ENCODE measurements around the gene DPH1.

Gene DPH1

DNA sequence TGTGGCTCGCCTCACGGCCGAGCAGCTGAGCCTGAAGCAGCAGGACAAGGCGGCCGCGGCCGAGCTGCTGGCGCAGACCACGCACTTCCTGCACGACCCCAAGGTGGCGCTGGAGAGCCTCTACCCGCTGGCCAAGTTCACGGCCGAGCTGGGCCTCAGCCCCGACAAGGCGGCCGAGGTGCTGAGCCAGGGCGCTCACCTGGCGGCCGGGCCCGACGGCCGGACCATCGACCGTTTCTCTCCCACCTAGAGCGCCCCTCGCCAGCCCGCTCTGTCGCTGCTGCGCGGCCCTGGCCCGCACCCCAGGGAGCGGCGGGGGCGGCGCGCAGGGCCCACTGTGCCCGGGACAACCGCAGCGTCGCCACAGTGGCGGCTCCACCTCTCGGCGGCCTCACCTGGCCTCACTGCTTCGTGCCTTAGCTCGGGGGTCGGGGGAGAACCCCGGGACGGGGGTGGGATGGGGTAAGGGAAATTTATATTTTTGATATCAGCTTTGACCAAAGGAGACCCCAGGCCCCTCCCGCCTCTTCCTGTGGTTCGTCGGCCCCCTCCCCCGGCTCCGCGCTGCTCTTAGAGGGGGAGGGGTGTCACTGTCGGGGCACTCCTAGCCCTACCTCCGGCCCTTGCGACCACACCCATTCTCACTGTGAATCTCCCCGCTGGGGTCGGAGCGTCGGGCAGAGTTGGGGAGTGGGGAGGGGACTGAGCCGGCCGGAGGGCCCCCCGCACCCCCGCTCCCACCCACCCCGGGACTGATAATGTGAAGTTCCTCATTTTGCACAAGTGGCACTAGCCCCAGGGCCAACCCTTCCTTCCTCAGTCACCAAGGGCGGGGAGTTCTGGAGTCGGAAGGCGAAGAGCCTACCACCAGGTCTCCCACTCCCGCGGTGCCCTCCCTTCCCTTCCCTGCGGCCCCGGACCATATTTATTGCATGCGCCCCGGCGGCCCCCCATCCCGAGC is 28.9 kb downstream of the DPH1 start:
- H3K4me3 ChIP-seq (IDR thresholded peaks at IDR 0.05; ENCODE audit: insufficient read depth, low read depth, low read length): no peak overlapping the region
- no peak overlapping the region for H3K27ac ChIP-seq
- H3K9ac ChIP-seq: no peak overlapping the region
- TF ChIP-seq CTCF (conservative IDR thresholded peaks at IDR 0.05; ENCODE audit: low read depth, low read length): no peak
- no peak overlapping the region for H3K4me2 ChIP-seq
- H2AFZ ChIP-seq (ENCODE audit: low read depth): no peak overlapping the region
- no peaks in the 10 kb centered on the region for H3K27me3 ChIP-seq (ENCODE audit: insufficient read depth, low read depth)
- no peaks in the 10 kb centered on the region for H3K79me2 ChIP-seq (ENCODE audit: insufficient read depth, low read depth)
- H4K20me1 ChIP-seq (ENCODE audit: insufficient read depth): no peaks in the 10 kb centered on the region
- H3K4me1 ChIP-seq (ENCODE audit: low read depth, poor library complexity, severe bottlenecking): no peaks in the 10 kb centered on the region
- H3K36me3 ChIP-seq (ENCODE audit: insufficient read depth): no peaks in the 10 kb centered on the region

- Histone ChIP-seq H3K36me3 (ENCODE audit: insufficient read depth) (no peaks in the 10 kb centered on the region), H3K79me2 (ENCODE audit: insufficient read depth, low read depth) (no peaks in the 10 kb centered on the region), H3K9ac (no peak overlapping the region), H3K27ac (no peak overlapping the region), H3K4me2 (no peak overlapping the region), H3K27me3 (ENCODE audit: insufficient read depth, low read depth) (no peaks in the 10 kb centered on the region), H2AFZ (ENCODE audit: low read depth) (no peak overlapping the region), H4K20me1 (ENCODE audit: insufficient read depth) (no peaks in the 10 kb centered on the region), H3K4me1 (ENCODE audit: low read depth, poor library complexity, severe bottlenecking) (no peaks in the 10 kb centered on the region), H3K4me3 (IDR thresholded peaks at IDR 0.05; ENCODE audit: insufficient read depth, low read depth, low read length) (no peak overlapping the region)
- no peak for TF ChIP-seq CTCF (conservative IDR thresholded peaks at IDR 0.05; ENCODE audit: low read depth, low read length)
Measured at GRCh38 chr17:2059547-2060384, 29.8 kb downstream of the DPH1 start.

DNA sequence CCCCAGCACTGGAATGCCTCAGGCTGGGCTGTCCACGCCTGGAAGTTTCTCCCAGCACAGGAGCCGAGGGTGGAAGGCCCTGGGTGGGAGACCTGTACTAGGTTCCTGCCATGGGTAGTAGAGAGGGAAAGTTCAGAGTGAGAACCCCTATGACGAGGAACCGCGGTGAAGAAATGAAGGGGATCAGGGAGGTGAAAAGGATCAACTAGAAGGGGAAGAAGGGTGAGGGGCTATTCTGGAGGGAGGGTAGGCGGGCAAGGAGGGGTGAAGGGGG is 30.4 kb downstream of the DPH1 start:
- H3K4me3 ChIP-seq (IDR thresholded peaks at IDR 0.05; ENCODE audit: insufficient read depth, low read depth, low read length): no peak overlapping the region

More for the DNA sequence above, 30.4 kb downstream of the DPH1 start:
- Histone ChIP-seq H4K20me1 (ENCODE audit: insufficient read depth) (no peaks in the 10 kb centered on the region), H3K4me2 (no peak overlapping the region), H3K27ac (no peak overlapping the region), H3K36me3 (ENCODE audit: insufficient read depth) (no peaks in the 10 kb centered on the region), H3K9ac (no peak overlapping the region), H3K27me3 (ENCODE audit: insufficient read depth, low read depth) (no peaks in the 10 kb centered on the region), H3K79me2 (ENCODE audit: insufficient read depth, low read depth) (no peaks in the 10 kb centered on the region), H2AFZ (ENCODE audit: low read depth) (no peak overlapping the region), H3K4me1 (ENCODE audit: low read depth, poor library complexity, severe bottlenecking) (no peaks in the 10 kb centered on the region)
- no peak for TF ChIP-seq CTCF (conservative IDR thresholded peaks at IDR 0.05; ENCODE audit: low read depth, low read length)
